Islet precursor cell (in vitro differentiated cells): ENCODE data around the gene MYMK.
"Not testable (repeated sequence)": the region's sequence is repeated elsewhere in the genome, so short reads cannot be mapped to it uniquely, and the experiment has no call there.

ENCODE experiments used
- DNase-seq: peaks from one replicate; pipeline ENCODE4 v3.0.0-alpha.2; 2018

Gene MYMK

GRCh38 chr9:133524679-133525228, at the start of gene MYMK:
TSS of gene MYMK (minus strand) at chr9:133524959. CDS start at chr9:133524844, 115 bp downstream.
- DNase-seq = no peak

- DNase-seq = no peak
Measured at GRCh38 chr9:133573791-133574515, 49.2 kb upstream of the MYMK start.

- DNase-seq = no peak
Measured at GRCh38 chr9:133572821-133573361, 48.1 kb upstream of the MYMK start.

- DNase-seq = no peak
Measured at GRCh38 chr9:133571896-133572595, 47.3 kb upstream of the MYMK start.

- DNase-seq = no peak
Measured at GRCh38 chr9:133571391-133571890, 46.7 kb upstream of the MYMK start.

- DNase-seq = no peak
Measured at GRCh38 chr9:133570691-133571080, 45.9 kb upstream of the MYMK start.

- DNase-seq = peak; percentile 89
Measured at GRCh38 chr9:133569891-133570690, 45.3 kb upstream of the MYMK start.

GRCh38 chr9:133569121-133569785, 44.5 kb upstream of the MYMK start:
- DNase-seq = no peak

- no peak for DNase-seq
Measured at GRCh38 chr9:133568186-133568585, 43.4 kb upstream of the MYMK start.

GRCh38 chr9:133566817-133567216, 42.1 kb upstream of the MYMK start:
- no peak for DNase-seq

- no peak for DNase-seq
Measured at GRCh38 chr9:133566382-133566781, 41.6 kb upstream of the MYMK start.

- no peak for DNase-seq
Measured at GRCh38 chr9:133564451-133565116, 39.8 kb upstream of the MYMK start.

GRCh38 chr9:133563814-133564213, 39.1 kb upstream of the MYMK start:
- DNase-seq = not testable (repeated sequence)

- DNase-seq = peak; percentile 85
Measured at GRCh38 chr9:133563291-133563796, 38.6 kb upstream of the MYMK start.

- no peak for DNase-seq
Measured at GRCh38 chr9:133562611-133563290, 38.0 kb upstream of the MYMK start.

- DNase-seq = no peak
Measured at GRCh38 chr9:133561976-133562554, 37.3 kb upstream of the MYMK start.

GRCh38 chr9:133560944-133561343, 36.2 kb upstream of the MYMK start:
- DNase-seq = no peak

- no peak for DNase-seq
Measured at GRCh38 chr9:133560311-133560710, 35.6 kb upstream of the MYMK start.

- peak; percentile 97 for DNase-seq
Measured at GRCh38 chr9:133558191-133559126, 33.7 kb upstream of the MYMK start.
